ENCODE measurements around the gene CAMTA1. TPM values are rescaled to one million over a fixed set of nuclear protein-coding genes. Genes with fewer than 3 reads are reported as not detected.
A peak's percentile ranks its signal among the peaks of the same experiment; 100 is the strongest.

The CAMTA1 gene
- total RNA-seq, 1 donor from 2014 or later = 68.9 TPM

DNA sequence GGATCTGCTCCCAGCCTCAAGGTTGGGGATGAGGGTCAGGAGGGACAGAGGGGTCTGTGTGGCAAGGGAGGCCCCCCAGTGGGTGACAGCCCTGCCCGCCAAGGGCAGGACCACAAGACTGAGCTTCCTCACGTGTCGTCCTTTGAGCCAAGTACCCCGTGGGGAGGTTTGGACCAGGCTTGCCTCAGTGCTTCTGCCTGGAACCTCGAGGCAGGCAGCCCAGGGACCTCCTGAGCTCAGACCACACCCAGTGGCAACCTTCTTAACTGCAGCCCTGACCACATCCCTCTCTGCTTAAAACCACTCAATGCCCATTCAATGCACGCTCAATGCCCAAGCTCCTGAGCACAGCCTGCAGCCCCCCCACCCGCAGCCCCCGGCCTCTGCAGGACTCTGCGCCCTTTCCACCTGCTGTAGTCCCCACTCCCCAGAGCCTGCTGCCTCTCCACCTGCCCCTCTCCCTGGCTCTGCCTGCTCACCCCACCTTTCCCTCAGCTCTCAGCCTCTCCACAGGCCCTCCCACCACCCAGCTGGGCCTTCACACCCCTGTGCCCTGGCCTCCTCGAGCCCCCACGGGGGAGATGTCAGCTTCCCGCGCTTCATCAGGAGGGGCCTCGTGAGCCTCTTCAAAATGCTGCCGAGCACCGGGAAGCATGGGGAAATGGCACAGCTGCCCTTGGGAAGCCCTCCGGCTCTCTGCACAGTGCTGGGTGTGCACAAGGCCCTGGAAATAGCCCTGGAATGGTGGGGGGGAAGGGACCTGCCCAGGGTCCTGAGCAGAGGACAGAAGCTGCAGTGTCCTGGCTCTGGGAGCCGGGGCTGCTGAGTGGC, 856.5 kb downstream of the CAMTA1 start:
- no peak for DNase-seq (ENCODE audit: low read depth)

DNA sequence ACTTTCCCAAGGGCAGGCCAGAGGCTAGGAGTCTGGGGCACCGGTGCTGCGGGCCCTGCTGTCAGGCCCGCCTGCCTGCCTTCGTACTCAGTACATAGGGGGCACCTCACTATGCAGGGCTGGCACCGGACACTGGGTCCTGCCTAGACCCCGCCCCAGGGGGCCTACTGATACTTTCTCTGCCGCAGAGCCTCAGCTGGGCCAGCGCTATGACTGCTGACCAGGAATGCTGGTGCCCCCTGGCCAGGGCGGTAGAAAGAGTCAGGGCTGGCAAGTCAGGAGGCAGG, 857.1 kb downstream of the CAMTA1 start:
- DNase-seq (ENCODE audit: low read depth) = no peak

DNA sequence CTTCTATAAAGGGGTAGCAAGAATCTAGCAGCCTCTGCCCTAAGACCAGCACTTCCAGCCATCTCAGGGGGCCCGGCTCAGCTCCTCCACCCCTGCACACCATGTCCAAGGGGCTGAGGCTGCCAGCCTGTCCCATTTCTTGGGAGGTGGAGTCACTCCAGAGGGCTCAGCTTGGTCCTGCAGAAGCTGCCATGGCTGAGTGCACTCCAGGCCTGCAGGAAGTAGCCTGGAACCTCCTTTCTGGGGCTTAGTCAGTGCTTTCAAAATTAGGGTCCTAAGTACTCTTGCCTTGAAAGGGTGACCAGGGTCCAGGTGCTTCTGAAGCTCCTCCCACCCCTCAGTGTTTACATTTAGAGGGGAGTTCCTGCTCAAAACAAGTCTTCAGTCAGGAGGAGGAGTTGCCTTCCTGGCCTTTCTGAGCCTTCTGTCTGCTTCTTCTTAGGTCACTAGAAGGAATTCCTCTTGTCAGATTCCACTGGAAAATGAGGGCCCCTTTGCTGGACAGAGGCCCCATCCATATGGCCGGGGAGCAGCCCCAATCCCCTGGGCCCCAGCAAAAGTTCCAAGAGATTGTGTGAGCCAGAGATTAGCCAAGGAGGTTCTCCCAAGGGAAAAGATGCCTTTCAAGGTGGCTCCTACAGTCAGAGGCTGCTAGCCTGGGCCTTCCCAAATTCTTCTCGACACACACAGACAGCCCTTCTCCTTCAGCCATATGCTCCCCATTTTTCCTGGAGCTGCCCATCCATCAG, 857.7 kb downstream of the CAMTA1 start:
- DNase-seq (ENCODE audit: low read depth) = no peak

- no peak for DNase-seq (ENCODE audit: low read depth)
These were observed 858.3 kb downstream of the CAMTA1 start for GRCh38 chr1:7643530-7643929.

DNA sequence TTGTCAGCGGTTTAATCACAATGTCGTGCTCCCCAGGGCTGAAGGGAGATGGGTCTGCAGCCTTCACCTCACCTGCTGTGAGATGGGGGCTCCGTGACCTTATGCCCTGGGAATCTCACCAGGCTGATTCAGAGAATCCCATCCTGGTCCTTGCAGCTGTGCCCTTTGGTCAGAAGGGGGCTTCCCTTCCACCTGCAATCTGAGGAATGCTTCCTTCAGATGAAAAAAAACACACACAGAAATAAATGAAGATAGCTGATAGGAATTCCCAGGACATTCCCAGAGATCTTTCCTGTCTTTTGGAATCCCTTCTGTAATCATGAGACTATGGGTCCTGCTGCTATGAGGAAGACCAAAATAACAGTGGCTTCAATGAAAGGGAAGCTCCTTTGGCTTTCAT, 858.8 kb downstream of the CAMTA1 start:
- no peak for DNase-seq (ENCODE audit: low read depth)

DNA sequence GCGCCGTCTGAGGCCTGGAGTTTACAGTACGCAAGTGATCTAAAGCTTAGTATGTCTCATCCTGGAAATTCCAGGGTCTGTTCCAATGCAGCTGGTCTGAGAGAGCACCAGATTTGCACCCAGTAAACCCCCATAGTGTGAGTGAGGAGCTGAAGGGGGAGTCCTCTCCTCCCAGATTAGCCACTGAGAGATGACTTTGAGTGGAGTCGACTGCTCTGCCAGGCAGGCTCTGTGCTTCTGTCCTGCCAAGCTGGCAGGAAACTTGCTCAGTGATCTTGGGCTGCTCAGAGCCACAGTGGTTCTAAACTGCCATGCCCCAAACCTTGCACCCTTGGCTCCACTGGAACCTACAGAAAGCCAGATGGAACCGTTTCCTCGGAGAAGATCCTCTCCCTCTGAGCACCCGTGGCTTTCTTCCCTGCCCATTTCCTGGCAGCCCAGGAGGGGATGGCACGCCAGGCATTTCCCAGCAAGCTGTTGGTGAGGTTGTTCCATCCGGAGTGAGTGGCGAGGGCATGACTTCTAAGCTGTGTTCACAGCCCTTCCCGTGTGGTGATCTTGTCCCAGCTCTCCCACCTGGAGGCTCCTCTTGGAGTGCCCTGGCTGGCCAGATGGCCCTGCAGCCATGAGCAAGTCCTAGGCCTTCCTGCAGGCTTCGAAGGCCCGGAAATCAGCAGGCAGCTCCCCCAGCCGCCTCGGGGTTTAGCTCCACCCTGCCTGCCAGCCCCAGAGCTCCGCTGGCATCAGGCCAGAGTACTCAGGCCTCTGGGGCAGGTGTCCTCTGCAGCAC, 859.9 kb downstream of the CAMTA1 start:
- DNase-seq (ENCODE audit: low read depth) = peak; percentile 24

DNA sequence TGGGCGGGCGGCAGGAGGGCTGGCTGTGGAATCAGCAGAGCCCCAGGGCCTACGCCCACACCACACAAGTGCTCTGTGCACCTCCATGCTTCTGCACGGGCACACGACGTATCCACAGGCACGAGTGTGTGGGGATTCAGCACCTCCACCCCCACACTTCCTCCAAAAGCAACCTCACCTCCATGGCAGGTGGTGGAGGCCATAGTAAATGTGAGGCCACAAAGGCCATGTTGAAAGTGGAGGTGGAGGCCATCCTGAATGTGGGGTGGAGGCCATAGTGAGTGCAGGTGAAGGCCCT, 860.4 kb downstream of the CAMTA1 start:
- DNase-seq (ENCODE audit: low read depth) = no peak

GRCh38 chr1:7646164-7646563, 860.9 kb downstream of the CAMTA1 start:
- DNase-seq (ENCODE audit: low read depth) = no peak

- DNase-seq (ENCODE audit: low read depth) = peak; percentile 60
These were observed 862.0 kb downstream of the CAMTA1 start for GRCh38 chr1:7646981-7647901.

- DNase-seq (ENCODE audit: low read depth) = no peak
These were observed 863.6 kb downstream of the CAMTA1 start for GRCh38 chr1:7648761-7649384.

- DNase-seq (ENCODE audit: low read depth) = no peak
These were observed 865.5 kb downstream of the CAMTA1 start for GRCh38 chr1:7650801-7651200.

DNA sequence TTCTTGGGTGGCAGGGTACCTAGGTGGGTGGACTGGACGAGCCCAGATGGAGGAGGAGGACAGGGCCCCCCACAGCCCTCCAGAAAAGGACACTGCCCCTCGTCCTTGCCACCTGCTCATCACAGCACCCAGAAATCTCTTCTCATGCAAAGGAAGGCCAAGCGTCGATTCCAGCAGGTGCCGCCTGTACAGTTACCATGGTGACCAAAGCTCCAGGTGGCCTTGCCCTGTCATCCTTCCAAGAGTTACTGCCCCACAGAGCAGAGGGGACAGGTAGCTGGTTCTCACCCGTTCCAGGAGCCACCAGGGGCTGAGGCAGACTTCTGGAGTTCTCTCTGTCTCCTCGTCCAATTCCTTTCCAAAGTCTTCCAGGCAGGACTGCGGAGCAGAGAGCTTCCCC, 865.9 kb downstream of the CAMTA1 start:
- no peak for DNase-seq (ENCODE audit: low read depth)

GRCh38 chr1:7652061-7652460, 866.8 kb downstream of the CAMTA1 start:
- DNase-seq (ENCODE audit: low read depth) = no peak

DNA sequence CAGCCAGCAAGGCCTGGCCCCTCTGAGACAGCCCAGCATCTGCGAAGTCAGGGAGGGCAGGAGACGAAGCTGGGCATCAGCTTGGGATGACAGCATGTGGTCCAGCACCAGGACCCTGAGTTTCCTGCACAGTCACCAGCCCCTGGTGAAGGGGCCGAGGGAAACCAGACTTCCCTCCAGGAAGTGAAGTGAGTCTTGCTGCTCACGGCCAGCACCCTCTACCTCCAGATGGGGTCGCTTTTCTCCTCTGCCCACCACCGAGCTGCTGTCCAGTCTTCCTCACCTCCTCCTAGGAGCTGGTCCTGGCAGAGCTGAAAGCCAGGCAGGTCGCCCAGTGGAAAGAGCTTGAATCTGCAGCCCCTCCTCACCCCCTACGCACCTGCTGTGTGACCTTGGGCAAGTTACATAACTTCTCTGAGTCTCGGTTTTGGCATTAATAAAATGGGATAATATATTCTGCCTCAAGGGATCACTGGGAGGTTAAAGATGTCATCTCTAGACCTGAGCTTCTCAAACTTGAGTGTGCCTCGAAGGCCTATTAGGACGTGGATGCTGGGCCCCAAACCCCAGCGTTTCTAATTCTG, 867.4 kb downstream of the CAMTA1 start:
- no peak for DNase-seq (ENCODE audit: low read depth)

GRCh38 chr1:7654725-7655124, 869.5 kb downstream of the CAMTA1 start:
- DNase-seq (ENCODE audit: low read depth) = no peak

GRCh38 chr1:7655354-7655753, 870.1 kb downstream of the CAMTA1 start:
- no peak for DNase-seq (ENCODE audit: low read depth)

DNA sequence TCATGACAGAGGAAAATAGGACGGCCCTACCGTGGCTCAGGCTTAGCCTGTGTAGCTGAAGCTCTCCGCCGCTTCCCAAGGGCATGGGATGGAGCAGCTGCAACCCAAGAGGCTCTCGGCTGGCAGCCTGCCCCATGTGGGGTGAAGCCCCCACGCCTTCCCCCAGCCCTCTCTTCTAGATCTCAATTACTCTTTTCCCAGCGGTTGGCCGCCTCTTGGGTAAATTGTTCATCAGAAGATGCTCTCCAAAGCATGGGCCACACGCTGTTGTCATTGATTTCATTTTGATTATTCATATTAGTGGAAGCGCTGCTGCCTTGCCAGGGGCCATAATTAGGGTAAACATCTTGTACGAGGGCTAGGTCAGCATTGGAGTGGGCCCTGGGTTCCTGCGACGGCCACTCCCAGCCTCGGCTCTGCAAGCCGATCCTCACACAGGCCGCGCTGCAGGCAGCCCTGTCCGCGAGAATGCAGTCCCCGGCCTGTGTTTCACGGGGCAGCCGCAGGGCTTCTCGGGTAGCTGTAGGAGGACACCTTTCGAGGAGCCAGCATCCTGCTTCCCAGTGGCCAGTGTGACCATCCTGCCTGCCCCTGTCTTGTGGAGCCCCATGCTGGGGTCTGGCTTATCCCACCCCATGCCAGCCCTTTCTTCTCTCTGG, 871.4 kb downstream of the CAMTA1 start:
- DNase-seq (ENCODE audit: low read depth) = no peak

GRCh38 chr1:7657287-7658016, 872.2 kb downstream of the CAMTA1 start:
- DNase-seq (ENCODE audit: low read depth) = no peak

DNA sequence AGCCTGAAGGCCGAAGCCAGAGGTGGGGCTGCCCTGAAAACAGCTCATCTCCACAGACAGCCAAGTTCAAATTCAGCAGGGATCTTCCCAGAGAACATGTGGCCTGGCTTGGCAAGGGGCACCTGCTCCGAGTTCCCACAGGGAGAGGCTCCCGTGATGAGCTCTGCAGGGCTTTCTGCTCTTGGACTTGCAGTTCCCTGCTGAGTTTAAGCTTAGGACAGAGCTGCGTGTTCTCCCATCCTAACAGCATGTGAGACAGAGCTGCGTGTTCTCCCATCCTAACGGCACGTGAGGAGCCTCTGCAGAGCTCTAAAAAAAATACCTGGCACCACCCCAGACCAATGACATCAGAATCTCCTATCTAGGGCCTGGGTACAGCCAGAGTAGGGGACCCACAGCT, 872.8 kb downstream of the CAMTA1 start:
- peak; percentile 23 for DNase-seq (ENCODE audit: low read depth)

Data from myocyte (in vitro differentiated cells).